Inflammatory macrophage treated with lipopolysaccharide for 1 hour (primary cell): Measurements from ENCODE around the gene CTXND1.

Experiments used
- DNase-seq, 2 donors: peaks; one replicate each; pipeline ENCODE4 v3.0.0-alpha.2; 2020 to 2022

The CTXND1 gene

DNA sequence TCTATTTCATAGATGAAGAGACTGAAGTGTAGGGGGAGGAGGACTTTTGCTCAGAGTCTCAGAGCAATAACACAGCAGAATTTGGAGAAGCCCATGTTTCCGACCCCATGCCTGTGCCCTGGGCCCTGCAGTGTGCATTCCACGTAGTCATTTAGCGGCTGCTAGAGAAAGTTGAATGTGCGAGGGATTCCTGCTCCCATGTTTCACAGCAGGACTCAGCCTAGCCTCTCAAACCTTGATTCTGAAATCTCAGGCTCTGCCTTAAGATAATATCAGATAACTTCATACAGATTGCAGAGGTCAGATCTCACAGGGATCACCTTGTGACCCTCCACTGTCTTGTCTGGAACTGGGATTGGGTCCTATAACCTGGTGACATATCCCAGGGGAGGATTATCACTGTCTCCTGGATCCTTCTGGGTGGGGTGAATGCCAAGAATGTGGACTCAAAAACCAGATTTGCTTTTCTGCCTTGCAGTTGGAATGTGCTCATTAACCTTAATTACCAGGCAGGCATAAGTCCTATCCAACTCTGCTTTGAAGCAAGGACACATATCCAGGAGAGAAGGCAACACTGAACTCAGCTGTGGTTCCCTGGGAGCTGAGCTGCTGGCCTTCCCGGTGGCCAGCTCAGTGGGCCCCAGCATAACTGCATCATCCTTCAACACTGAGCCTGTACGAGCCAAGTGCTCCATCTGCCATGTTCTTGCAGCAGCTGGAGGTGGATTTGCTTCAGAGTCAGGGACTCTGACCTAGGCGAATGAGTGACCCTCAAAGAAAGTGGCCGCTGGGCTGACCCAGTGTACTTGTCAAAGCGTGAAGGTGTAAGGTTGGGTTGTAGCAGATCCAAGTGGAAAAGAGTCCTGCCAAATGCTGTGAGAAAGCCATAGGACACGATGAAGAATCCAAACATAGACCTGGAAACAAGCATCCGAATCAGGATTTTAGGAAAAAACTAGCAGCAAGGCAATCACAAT is 43.0 kb downstream of the CTXND1 start:
- DNase-seq: no peak

DNA sequence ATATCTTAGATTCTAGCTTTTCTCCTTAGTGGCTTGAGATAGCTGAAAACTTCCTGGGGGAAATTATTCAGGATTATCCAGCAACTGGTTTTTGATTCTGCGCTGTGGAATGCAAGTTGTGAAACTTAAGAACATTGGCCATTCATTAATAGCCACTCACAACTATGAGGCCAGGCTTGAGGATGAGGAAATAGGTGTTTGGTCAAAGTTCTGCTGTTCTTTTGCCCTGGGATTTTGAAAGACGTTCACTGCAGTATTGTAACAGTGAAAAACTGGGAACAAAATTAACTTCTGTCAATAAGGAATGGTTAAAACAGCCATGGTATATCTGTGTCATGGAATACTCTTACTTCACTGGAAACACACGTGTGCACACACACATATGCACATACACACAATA is 44.1 kb downstream of the CTXND1 start:
- no peak for DNase-seq

DNA sequence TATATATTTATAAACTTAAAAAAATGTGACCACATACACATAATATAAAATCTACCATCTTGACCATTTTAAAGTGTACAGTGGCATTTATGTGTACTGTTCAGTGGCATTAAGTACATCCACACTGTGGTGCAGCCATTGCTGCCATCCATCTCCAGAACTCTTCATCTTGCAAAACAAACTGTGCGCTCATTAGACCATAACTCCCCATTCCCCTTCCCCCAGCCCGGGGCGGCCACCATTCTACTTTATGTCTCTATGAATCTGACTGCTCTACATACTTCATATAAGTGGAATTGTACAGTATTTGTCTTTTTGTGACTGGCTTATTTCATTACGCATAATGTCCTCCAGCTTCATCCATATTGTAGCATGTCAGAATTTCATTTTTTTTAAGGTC is 47.8 kb downstream of the CTXND1 start:
- DNase-seq: no peak

DNA sequence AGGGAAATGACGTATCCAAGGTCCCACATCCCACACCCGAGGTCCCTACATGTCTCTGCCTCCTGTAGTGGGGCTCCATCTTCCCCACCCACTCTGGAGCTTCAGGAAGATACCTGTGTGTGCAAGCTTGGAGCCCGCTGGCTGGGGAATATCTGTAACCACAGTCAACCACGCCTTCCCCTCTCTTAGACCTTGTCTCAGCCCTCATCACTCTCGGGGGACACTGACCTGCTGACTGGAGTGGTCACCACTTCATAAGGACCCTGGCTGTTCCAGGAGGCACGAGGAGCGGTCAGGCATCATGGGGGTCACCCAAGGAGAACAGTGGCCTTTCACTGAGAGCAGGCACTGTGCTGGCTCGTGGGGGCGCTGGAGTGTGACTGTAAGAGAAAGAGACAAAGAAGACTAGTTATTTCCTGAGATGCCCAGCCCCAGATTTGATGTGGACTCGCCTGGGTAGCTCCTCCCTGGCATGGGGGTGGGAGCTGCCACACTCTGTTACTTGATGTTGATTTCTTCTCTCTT is 48.6 kb downstream of the CTXND1 start:
- DNase-seq: no peak

DNA sequence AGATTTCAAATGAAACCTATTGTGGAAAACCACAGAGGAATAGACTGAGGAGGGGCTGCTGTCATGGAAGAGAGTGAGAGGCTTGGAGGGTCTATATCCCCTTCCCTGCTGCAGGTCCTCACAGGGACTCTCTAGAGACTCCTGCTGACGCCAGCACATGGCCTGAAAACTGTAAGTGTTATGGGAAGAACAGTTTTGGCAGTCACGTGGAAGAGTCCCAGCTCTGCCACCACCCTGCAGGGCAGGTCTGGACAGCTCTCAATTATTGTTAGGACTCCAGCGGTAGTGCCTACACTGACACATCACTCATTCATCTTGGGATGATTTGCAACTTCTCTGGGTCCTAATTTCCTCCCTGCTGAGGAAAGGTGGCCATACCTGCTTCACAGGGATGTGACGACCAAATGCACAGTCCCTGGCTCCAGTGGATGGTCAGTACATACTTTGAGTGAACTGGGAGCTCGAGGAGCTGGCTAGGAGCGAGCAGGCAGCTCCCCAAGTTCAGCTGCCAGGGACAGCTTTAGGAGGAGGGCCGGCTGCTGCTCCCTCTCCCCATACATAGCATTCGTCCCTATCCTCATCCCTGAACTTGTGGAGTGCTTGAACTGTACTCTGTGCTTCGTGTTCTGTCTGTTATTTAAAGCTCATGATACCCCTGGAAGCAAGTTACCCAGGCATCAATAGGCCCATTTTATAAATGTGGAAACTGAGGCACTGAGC is 49.2 kb downstream of the CTXND1 start:
- DNase-seq: no peak

DNA sequence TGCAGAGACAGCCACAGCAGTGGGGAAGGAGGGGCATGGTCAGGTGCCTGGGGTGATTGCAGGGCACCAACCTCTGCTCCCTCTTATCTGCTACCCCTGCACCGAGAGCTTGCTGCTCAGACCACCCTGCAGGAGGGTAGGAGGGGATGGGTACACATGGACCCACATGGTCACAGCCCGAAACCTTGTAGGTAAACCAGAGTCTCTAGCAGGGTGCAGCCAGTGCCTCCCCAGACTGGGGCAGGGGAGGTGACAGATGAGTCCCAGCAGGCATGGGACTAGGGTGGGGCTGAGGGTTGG is 50.0 kb downstream of the CTXND1 start:
- no peak for DNase-seq

DNA sequence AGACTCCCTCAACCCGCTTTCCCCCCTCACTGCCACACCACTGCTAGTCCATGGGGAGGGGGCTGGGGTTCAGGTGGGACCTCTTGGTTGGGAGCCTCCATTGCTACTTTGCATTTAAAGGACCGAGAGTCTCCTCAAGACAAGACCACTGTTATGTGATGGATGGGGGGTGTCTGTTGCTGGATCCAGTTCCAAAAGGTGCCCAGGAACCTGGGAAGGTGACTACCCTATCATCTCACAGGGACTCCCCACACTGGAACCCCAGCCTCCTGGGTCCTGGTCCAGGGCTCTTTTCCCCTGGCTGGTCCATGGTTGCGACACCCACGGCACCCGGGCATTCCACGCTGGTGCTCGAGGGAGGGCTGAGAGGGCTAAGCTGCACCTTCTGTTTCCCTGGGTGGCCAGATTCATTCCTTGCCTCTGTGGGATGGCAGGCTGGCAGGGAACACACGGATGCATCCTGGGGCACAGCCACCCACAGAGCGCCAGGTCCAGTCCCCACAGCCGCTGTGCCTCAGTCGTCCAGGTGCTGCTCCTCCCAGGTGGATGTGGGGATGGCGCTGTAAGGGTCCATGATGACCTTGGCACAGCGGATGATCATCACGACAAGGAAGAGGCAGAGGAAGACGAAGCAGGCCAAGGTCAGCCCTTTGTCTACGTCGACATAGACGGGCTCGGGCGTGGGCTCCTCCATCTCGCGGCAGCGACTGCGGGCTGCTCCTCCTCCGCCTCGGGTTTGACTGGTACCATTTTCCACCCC is 50.6 kb downstream of the CTXND1 start:
- no peak for DNase-seq

DNA sequence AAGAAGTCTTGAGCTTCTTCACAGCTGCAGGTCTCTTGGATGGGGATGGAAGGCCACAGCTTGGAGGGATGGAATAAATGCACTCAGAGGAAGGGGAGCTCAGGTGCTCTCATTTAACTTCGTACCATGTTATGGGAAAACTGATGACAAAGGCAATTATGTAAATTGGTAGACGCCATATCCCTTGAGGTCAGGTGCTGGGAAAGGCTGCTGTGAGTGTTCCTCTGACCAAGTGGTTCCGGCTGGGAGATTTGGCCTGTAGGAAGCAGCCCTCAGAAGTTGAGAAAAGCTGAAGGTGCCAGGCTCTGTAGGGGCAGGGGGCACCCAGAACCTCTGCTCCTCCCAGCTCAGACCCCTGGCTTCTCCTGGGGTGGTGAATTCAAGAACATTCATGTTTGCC is 52.1 kb downstream of the CTXND1 start:
- DNase-seq: no peak

DNA sequence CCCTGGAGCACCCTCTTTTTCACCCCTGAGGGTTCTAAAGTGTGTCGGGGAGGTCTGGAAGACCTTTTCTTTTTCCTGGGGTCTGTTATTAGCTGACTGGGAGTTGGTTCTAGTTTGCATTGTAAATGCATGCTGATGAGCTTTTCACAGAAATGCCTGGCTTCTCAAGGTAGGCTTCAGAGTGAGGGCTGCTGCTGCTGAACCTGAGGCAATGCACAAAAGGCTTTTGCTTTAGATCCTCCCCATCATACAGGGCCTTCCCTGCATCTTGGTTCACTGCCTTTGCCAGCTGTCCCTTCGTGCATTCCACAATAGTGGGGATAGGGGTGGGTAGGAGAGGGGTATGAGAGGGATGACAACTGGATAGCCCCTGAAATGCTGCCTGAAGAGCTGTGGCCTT is 52.6 kb downstream of the CTXND1 start:
- no peak for DNase-seq

DNA sequence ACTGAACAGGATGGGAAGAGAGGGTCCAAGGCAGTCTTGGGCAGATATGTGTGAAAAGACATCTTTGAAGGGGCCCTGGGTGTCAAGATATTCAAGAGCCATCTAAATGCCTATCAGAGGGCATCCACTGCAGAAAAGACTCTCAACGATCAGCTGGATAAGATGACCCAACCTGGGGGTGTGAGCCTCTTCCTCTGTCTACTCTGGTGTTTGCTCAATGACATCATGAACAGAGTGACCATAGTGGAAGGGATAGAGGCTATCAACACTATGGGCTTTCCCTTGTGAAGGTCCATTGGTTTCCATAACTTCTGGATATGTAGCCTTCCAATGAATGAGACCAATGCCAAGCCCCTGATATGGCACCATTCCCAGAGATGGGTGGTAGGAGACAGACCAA is 57.1 kb downstream of the CTXND1 start:
- DNase-seq: no peak

DNA sequence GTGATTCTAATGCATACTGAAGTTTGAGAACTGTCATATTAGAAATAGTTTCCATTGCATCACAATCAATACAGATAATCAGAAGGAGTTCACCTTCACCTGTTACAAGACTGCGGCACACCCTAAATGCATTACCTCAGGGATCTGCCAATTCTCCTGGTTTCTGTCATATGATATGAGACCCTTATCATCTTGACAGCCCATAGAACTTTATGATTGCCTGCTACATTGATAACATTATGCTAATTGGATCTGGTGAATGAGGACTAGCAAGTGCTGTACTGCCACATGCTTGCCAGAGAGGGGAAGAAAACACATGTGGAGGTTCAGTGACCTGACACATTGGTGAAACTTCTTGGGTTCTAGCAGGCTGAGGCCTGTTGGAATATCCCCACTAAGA is 57.8 kb downstream of the CTXND1 start:
- DNase-seq: no peak

DNA sequence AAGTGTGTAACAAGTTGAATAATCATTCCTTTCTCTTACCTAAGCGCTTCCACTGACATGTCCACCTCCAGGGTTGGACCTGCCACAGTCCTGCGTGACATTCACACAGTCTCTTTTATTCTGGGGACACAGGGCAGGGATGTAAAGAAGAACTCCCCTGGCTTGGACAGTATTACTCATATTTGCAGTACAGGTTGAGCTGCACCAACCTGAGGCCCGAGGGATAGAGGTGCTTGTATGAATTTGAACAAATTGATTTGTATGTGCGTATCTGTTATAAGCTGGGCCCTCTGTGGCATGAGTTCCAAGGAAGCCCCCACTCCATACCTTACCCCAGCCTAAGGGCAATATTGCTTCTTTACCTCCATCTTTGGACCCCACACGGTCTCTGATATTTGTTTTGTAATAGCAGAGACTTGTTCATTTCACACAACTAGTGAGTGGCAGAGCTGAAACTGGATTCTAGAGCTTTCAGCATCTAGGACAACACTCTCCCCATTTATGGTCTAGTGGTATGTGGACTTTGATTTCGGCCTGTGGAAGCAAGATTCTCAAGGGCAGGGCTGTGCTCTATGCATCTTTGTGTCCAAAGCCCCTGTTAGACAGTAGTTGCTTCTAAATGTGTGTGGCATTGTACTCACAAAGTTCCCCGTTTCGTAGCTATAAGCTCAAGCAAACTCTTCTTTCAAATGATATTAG is 60.0 kb downstream of the CTXND1 start:
- no peak for DNase-seq

DNA sequence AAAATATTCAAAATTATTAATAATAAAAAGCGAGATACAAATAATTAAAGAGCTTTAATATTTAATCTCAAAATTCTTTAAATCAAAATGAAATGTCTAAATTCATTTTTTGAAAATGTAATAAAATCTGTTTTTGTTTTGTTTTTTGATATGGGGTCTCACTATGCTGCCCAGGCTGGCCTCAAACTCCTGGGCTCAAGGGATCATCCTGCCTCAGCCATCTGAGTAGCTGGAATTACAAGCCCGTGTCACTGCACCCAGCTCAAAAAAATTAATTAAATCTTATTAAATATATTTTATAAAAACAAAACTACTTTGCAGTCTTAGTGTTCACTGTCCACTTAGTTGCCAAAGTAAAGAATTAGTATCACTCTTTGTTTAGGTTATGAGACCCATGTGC is 60.8 kb downstream of the CTXND1 start:
- DNase-seq: no peak

DNA sequence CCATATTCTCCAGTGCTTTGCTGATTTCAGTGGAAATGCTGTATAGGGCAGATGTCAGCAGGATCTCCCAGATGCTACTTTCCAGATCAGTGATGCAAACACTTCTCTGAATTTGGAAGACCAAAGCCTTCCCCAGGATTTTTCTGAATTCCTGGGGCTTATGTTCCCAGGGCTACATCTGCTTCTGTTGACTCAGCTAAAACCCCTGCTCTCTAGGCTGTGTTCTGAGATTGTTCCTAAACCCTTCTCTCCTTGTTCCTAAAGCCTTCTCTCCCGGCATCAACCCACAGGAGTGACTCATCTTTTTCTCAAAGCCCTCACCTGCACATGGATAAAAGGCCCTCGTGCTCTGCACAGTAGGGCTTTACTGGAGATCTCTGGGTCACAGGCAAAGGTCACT is 63.8 kb downstream of the CTXND1 start:
- DNase-seq: no peak

DNA sequence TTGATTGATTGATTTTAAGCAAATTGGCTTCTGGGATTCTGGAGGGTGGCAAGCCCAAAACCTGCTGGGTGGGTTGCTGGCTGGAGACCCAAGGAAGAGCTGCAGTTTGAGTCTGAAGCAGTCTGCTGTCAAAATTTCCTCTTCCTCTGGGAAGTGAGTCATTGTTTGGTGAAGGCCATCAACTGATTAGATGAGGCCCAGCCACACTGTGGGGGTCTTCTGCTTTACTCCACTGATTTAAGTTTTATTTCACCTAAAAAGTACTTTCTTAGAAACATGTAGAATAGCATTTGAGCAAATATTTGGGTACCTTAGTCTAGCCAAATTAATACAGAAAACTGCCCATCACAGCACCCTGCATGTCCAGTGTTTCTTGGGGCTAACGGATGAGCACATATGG is 65.4 kb downstream of the CTXND1 start:
- DNase-seq: no peak

DNA sequence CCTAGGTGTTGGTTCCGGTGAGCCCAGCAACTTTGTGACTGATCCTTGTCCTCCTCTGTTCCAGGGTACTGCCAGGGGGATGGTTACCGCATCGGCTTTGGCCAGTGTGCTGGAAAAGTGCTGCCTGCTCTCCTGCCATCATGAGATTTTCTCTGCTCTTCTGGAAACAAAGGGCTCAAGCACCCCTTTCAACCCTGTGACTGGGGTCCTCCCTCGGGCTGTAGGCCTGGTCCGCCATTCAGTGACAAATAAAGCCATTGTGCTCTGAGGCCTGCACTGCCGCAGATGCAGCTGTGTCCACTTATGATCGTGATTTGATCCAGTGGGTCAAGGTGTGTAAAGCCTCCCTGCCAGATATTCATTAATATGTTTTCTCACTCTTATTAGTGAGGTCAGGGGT is 65.9 kb downstream of the CTXND1 start:
- no peak for DNase-seq

DNA sequence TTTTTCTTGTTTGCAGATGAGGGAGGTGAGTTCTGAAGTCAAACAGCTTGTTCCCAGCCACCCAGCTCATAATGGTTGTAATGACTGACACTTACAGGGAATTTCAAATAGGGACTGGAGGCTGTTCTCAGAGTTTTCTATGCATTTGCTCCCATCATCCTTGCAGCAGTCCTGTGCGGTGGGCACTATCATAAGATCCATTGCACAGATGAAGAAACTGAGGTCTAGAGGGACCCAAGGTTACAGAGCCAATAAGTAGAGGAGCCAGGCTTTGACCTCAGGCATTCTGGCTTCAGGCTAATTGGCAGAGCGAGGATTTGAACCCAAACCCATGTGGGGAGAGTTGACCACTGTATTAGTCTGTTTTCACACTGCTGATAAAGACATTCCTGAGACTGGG is 66.9 kb downstream of the CTXND1 start:
- no peak for DNase-seq

DNA sequence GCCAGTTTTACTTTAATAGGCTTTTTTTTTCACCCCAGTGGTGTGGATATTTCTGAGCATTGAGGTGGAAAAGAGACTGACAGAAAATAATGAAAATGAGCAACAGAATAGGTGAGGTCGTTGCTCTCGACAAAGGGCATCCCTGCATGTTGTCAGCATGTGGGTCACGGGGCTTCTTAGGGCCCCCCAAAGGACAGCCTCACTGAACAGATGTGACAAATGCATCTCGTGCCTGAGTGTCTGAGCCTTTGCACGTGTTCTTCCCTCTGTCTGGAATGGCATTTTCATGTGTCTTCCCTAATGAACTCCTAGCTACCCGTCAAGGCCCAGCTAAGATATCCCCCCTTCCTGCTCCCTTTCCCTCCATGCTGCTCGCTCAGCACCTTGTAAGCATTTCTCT is 67.5 kb downstream of the CTXND1 start:
- DNase-seq: no peak

DNA sequence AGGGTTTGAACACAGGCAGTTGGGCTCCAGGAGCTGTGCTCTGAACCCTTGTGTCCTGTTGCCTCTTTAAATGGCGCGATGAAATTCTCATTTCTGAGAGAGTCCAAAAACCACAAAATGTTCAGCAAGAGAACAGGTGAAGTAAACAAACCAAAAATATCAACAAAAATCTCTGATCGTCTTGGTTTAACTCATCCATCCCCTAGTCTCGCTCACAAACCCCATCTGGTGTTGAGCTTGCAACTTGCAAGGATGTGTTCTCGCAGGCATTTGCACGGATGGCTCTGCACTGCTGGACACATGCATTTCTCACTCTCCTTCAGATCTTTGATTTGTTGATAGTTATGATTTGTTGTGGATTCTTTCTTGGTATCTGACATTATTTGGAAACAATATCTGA is 68.1 kb downstream of the CTXND1 start:
- DNase-seq: no peak

DNA sequence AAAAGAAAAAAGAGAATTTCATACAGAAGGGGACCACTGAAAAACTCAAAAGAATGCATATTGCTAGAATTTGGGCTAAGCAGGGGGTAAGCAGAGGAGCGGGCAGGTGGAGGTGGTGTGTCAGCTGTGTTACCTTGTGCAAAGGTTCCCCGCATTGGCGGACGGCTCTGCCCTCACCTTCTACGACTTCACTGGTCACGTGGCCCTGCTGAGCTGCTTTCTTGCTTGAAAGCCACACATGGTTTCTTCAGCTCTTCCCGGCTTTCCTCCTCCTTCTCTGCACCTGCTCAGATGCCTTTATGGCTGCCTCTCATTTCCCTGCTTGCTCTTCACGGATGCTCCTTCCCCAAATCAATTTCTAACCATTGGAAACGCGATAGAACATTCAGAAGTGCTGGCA is 68.7 kb downstream of the CTXND1 start:
- no peak for DNase-seq

DNA sequence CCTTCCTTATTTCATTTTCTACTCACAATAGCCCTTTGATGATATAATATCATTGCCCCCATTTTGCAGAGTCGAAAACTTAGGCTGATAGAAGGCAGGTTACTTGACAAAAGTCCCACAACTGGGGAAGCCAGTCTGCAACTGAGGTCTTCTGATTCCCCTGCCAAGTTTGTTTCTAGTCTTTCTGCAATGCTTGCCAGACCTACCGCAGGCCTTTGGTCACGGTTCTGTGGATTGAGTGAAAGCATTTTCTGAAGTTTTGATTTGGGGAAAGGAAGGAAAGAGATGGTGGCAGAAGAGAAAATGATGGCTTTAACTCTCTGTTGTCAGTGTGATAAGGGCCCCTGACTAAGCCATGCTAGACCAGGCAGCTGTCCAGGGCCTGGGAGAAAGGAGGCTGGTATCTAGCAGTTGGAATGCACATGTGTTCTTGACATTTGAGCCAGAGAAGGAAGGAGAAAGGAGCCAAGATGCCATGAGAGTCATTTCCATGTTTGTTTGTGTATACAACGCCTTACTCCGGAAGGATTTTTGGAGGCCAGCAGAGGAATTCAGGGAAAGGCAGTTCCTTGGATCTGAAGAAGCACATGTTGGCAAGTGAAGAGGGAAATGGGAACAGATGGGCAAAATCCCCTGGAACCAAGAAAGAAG is 69.3 kb downstream of the CTXND1 start:
- DNase-seq: no peak

DNA sequence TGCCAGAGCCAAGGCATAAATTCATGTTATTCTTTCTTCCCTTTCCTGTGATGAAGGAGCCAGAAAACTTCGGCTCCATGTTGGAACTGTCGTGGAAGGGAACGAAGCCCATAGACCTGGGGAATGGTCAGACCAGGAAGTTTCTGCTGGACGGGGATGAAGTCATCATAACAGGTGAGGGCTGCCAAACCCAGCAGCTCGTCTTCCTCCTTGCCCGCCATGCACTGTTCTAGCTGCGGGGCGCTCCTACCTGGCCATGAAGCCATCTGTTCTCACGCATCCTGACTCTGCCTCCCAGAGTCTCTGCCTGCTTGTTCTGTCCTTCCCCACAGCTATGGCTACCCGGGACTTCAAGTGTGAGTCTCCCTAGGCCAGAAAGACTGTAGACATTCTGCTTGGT is 71.0 kb downstream of the CTXND1 start:
- DNase-seq: no peak
